Memory B cell (primary cell): ENCODE results near the gene PCSK2.

ENCODE experiments used
- ATAC-seq: fragments of 150-1000 bp; cut with Tn5 transposase; 2 replicates; pipeline ENCODE4 v1.10.0; 2021; ENCODE audit warnings: low read depth, mild to moderate bottlenecking, moderate library complexity
- DNase-seq, 2 donors: peaks; one replicate each; pipeline ENCODE4 v3.0.0; 2022; ENCODE audit warnings: low spot score in 2 of 2
- H3K27ac Mint-ChIP-seq: one replicate; pipeline ENCODE4 v1.8.0; 2022; ENCODE audit warnings: mild to moderate bottlenecking, moderate library complexity, mixed read lengths
- H3K27me3 Mint-ChIP-seq: one replicate; pipeline ENCODE4 v1.8.0; 2022; ENCODE audit warnings: mixed read lengths
- H3K36me3 Mint-ChIP-seq: one replicate; pipeline ENCODE4 v1.8.0; 2022; ENCODE audit warnings: mild to moderate bottlenecking, mixed read lengths
- H3K4me1 Mint-ChIP-seq: one replicate; pipeline ENCODE4 v1.8.0; 2022; ENCODE audit warnings: mixed read lengths
- H3K4me3 Mint-ChIP-seq: one replicate; pipeline ENCODE4 v1.8.0; 2022; ENCODE audit warnings: mild to moderate bottlenecking, moderate library complexity, mixed read lengths
- H3K9me3 Mint-ChIP-seq: one replicate; pipeline ENCODE4 v1.8.0; 2022; ENCODE audit warnings: mixed read lengths

Gene PCSK2

DNA sequence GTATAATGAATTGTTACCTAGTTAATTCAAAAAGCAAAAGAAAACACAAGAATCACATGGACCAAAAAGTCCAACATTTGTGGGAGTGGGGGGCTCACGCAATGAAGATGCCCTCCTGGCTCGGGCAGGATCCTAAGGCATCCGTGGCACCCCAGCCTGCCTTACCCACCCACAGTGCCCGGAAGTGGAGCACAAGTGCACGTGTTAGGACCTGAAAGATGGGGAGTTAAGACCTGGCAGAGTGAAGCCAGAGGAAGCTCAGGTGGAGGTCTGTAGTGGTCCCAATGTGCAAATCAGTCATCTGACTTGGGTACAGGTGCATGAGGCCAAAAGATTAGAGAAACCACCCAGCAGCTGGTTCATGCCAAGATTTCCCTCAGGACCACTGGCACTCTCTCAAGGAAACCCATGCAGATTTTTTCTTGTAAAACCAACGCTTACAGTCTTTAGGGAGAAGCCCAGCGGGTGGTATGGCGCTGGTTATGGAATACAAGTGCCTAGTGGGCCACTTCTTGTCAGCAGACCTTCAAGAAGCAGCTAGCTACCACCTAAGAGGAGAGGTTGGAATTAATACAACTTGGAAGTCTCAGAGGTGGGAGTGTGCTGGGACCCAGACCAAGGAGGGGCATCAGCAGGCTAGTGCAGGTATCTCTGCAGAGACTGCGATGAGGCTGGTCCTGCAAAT is 262.2 kb downstream of the PCSK2 start:
- no peaks in the 10 kb centered on the region for H3K4me1 Mint-ChIP-seq
- ATAC-seq (no peak), DNase-seq (no peak)
- H3K27ac Mint-ChIP-seq = no peak overlapping the region
- H3K27me3 Mint-ChIP-seq = peaks cover 1% of the 10 kb centered on the region
- H3K36me3 Mint-ChIP-seq = no peaks in the 10 kb centered on the region
- peaks cover 1% of the 10 kb centered on the region for H3K9me3 Mint-ChIP-seq
- no peak overlapping the region for H3K4me3 Mint-ChIP-seq

GRCh38 chr20:17490501-17490900 is 263.7 kb downstream of the PCSK2 start:
- Mint-ChIP-seq H3K27me3 (peaks cover 1% of the 10 kb centered on the region), H3K4me1 (no peaks in the 10 kb centered on the region), H3K27ac (no peak overlapping the region), H3K4me3 (no peak overlapping the region), H3K9me3 (peaks cover 1% of the 10 kb centered on the region), H3K36me3 (no peaks in the 10 kb centered on the region)
- no peak for ATAC-seq
- DNase-seq = no peak

- Mint-ChIP-seq H3K9me3 (peaks cover 1% of the 10 kb centered on the region), H3K27me3 (peaks cover 4% of the 10 kb centered on the region), H3K36me3 (no peaks in the 10 kb centered on the region), H3K27ac (no peak overlapping the region), H3K4me3 (no peak overlapping the region), H3K4me1 (no peaks in the 10 kb centered on the region)
- DNase-seq (no peak), ATAC-seq (no peak)
Measured at GRCh38 chr20:17491041-17491440, 264.2 kb downstream of the PCSK2 start.

GRCh38 chr20:17491488-17491887 is 264.6 kb downstream of the PCSK2 start:
- no peaks in the 10 kb centered on the region for H3K4me1 Mint-ChIP-seq
- H3K9me3 Mint-ChIP-seq = peaks cover 1% of the 10 kb centered on the region
- no peak overlapping the region for H3K27ac Mint-ChIP-seq
- H3K36me3 Mint-ChIP-seq = no peaks in the 10 kb centered on the region
- H3K4me3 Mint-ChIP-seq = no peak overlapping the region
- H3K27me3 Mint-ChIP-seq = peaks cover 4% of the 10 kb centered on the region
- DNase-seq = no peak
- ATAC-seq = no peak

DNA sequence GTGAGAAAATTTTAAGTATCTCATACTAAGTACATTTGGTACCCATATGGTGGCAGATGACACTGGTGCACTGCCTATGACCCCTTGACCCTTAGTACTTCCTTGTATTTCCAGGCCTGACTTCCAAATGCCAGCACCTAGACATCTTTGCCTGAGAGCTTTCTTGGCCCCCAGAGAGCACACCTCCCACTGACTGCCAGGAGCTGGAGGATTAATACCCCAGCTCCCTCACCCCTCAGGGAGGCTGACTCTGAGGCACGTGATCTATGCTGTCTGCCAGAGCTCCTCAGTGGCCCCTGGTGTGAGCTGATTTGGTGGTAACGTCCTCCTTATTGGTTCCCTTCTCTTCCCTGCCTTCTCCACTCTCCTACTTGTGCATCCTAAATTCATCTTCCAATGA is 266.3 kb downstream of the PCSK2 start:
- no peak for DNase-seq
- Mint-ChIP-seq H3K27me3 (peaks cover 4% of the 10 kb centered on the region), H3K4me1 (no peaks in the 10 kb centered on the region), H3K9me3 (peaks cover 1% of the 10 kb centered on the region), H3K27ac (no peak overlapping the region), H3K4me3 (no peak overlapping the region), H3K36me3 (no peaks in the 10 kb centered on the region)
- ATAC-seq = no peak

DNA sequence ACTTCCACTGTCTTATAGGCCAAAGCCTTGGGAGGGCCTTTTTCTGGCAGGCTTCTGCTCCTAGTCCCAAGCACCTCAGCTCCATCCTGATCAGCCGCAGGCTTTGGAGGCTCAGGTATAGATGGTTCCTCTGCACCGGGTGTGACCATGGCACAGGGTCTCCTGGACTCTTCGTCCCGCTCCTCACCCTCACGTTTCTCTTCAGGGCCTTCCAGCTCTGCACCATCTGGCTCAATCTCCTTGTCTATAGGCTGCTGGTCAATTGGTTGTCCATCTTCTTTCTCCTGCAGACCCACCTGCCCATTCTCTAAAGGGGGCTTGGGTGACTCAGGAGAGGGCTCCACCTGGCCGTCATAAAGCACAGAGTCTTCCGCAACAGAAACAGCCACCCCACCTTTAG is 267.4 kb downstream of the PCSK2 start:
- Mint-ChIP-seq H3K4me1 (no peaks in the 10 kb centered on the region), H3K9me3 (peaks cover 1% of the 10 kb centered on the region), H3K27ac (no peak overlapping the region), H3K36me3 (no peaks in the 10 kb centered on the region), H3K27me3 (peaks cover 9% of the 10 kb centered on the region), H3K4me3 (no peak overlapping the region)
- DNase-seq = no peak
- ATAC-seq = no peak

DNA sequence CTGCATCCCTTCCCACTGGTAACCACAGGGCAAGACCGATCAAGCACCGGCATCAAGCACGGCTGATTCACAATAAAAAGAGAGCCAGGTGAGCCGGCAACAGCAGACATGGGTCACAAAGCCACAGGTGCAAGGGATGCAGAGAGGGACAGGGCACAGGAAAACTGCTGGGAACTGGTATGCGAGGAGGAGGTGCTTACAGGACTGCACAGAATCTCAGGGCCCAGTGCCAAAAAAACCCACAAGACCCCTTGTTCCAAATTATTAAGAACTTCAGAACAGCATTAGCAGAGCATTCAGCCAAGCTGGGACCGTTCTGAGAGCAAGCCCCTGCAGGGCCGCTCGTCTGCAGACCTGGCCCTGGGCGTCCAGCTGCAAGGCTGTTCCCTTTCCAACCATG is 269.0 kb downstream of the PCSK2 start:
- H3K4me1 Mint-ChIP-seq = no peaks in the 10 kb centered on the region
- H3K27me3 Mint-ChIP-seq = peaks cover 10% of the 10 kb centered on the region
- no peaks in the 10 kb centered on the region for H3K36me3 Mint-ChIP-seq
- ATAC-seq = no peak
- peaks cover 1% of the 10 kb centered on the region for H3K9me3 Mint-ChIP-seq
- no peak overlapping the region for H3K27ac Mint-ChIP-seq
- H3K4me3 Mint-ChIP-seq = no peak overlapping the region
- no peak for DNase-seq

DNA sequence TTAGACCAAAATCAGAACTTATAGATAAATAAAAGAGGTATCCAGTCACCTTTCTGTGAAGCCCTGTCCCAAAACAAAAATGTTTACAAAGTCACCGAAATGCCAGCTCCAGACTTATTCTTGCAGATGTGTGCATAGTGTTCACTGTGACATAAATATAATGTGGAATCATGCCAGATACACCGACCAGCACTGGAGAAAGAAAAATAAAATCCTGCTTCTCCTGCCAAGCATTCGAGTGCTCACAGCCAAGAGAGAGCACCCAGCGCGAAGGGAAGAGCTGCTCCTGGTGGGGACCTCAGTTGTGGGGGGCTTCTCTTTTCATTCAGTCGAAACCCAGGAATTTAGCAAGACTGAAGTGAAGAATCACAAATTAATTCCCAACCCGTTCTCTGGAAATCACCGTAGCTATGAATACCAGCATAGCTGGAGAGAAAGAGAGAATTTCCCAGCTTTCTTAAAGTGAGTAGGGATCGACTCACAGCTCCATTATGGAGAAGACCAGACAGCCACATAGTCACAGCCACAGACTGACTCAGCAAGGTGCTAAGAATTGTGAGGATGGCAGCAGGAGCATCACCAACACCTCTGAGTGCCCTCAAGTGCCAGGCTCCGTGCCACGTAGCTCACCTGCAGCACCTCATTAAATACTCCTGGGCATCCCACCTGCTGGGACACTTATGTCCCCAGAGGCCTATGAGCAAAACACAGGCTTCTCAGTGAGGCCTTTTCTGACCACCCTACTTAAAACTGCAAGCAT is 271.2 kb downstream of the PCSK2 start:
- H3K4me1 Mint-ChIP-seq = no peaks in the 10 kb centered on the region
- no peaks in the 10 kb centered on the region for H3K36me3 Mint-ChIP-seq
- DNase-seq (no peak), ATAC-seq (no peak)
- H3K9me3 Mint-ChIP-seq = peaks cover 1% of the 10 kb centered on the region
- H3K27ac Mint-ChIP-seq = no peak overlapping the region
- H3K4me3 Mint-ChIP-seq = no peak overlapping the region
- peaks cover 14% of the 10 kb centered on the region for H3K27me3 Mint-ChIP-seq

DNA sequence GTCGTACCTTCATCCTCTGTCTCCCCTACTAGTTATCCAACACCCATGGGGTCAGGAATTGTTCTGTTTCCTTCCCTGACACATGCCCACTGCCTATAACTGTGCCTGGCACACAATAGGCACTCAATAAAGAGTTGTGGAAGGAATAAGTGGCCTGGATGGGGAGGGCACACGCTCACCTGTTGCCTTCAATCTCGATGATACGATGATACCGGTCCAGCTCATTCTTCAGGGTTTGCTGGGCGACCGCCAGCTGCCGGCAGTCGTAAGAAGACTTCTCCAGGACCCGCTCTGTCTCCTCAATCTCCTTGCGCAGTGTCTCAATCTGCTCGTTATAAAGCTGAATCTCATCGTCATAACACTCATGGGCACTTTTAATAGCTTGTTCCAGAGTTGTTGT is 271.8 kb downstream of the PCSK2 start:
- no peak overlapping the region for H3K27ac Mint-ChIP-seq
- no peaks in the 10 kb centered on the region for H3K4me1 Mint-ChIP-seq
- H3K4me3 Mint-ChIP-seq = no peak overlapping the region
- no peaks in the 10 kb centered on the region for H3K36me3 Mint-ChIP-seq
- DNase-seq (no peak), ATAC-seq (no peak)
- no peaks in the 10 kb centered on the region for H3K9me3 Mint-ChIP-seq
- peaks cover 12% of the 10 kb centered on the region for H3K27me3 Mint-ChIP-seq

DNA sequence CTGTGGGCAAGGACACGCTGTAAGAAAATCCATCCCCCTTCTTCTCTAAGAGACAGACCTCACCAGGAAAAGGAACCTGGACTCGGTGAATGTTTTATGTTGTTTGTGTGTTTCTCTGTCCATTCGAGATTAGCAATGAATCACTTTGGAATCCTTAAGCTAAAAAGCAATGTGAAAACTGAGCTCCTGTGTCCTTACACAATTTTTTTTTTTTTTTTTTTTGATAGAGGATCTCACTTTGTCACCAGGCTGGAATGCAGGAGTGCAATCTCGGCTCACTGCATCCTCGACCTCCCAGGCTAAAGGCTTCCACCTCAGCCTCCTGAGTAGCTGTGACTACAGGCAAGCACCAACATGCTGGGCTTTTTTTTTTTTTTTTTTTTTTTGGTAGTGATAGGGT is 272.2 kb downstream of the PCSK2 start:
- Mint-ChIP-seq H3K4me1 (no peaks in the 10 kb centered on the region), H3K27ac (no peak overlapping the region), H3K9me3 (no peaks in the 10 kb centered on the region), H3K36me3 (no peaks in the 10 kb centered on the region), H3K27me3 (peaks cover 12% of the 10 kb centered on the region), H3K4me3 (no peak overlapping the region)
- ATAC-seq (no peak), DNase-seq (no peak)

DNA sequence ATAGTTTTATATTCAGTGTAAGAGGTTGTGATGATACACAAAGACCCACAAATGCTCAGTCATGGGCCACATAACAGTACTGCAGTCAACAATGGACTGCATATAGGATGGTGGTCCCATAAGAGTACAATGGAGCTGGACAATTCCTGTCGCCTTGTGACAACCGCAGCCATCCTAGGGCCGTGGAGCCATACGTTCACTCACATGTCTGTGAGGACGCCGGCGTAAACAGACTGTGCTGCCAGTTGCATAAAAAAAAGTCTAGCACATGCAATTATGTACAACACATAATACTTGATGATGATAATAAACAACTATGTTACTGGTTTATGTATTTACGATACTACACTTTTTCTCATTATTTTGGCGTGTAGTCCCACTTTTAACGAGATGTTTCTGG is 273.4 kb downstream of the PCSK2 start:
- H3K27ac Mint-ChIP-seq = no peak overlapping the region
- DNase-seq = no peak
- H3K4me3 Mint-ChIP-seq = no peak overlapping the region
- H3K4me1 Mint-ChIP-seq = peaks cover 5% of the 10 kb centered on the region
- H3K36me3 Mint-ChIP-seq = no peaks in the 10 kb centered on the region
- peaks cover 12% of the 10 kb centered on the region for H3K27me3 Mint-ChIP-seq
- ATAC-seq = no peak
- H3K9me3 Mint-ChIP-seq = no peaks in the 10 kb centered on the region

DNA sequence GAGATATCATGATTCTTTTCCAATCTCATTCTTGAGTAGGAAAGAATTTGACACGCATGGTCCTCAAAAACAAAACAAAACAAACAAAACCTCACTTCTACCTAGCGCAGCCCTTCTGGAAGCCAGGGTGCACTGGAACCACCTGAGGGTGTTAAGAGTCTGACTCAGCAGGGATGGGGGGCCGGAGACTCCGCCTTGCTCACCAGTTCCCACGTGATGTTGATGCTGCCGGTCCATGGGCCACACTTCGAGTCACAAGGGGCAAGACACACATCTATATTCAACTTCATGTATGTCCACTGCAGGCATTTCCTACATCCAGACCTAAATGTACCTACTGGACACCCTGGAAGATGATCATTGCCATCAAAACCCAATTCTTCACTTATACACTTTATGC is 274.0 kb downstream of the PCSK2 start:
- Mint-ChIP-seq H3K27me3 (peaks cover 10% of the 10 kb centered on the region), H3K9me3 (no peaks in the 10 kb centered on the region), H3K4me1 (peaks cover 8% of the 10 kb centered on the region), H3K27ac (no peak overlapping the region), H3K36me3 (no peaks in the 10 kb centered on the region), H3K4me3 (no peak overlapping the region)
- DNase-seq (no peak), ATAC-seq (no peak)

DNA sequence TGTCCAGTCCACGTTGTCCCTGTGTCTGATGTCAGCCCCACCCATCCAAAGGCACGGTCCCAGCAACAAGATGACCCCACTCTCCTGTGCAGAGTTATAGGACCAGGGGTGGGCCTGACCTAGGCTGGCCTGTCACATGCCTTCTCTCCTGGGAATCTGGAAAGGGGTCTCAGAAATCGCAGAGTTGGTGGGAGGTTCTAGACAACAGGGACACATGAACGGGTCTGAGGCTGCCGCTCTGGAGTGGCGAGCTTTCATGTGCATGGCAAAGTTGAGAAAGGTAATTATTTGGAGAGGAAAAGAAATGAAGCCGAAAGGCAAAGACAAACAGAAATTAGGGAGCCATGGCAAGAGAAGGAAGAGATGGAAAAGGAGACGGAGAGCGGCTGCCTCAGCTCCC is 274.9 kb downstream of the PCSK2 start:
- Mint-ChIP-seq H3K27me3 (peaks cover 10% of the 10 kb centered on the region), H3K4me3 (no peak overlapping the region), H3K36me3 (no peaks in the 10 kb centered on the region), H3K4me1 (peaks cover 8% of the 10 kb centered on the region), H3K9me3 (no peaks in the 10 kb centered on the region), H3K27ac (no peak overlapping the region)
- DNase-seq (no peak), ATAC-seq (no peak)

DNA sequence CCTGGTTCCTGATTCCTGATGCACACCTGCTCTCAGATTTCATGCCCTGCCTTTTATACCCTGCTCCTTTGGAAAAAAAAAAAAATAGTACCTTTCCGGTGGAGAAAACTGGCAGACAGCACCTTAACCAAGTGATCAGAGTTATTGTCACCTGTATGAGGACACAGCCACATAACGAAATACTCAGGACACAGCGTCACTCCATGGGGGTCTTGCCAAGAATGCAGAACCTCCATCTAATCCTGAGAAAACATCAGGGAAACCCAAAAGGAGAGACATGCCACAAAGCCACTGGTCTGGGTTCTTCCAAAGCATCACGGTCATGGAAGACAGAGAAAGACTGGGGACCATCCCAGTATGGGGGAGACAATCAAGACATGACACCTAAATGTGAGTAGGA is 275.3 kb downstream of the PCSK2 start:
- Mint-ChIP-seq H3K27ac (no peak overlapping the region), H3K4me1 (peaks cover 8% of the 10 kb centered on the region), H3K27me3 (peaks cover 10% of the 10 kb centered on the region), H3K4me3 (no peak overlapping the region), H3K36me3 (no peaks in the 10 kb centered on the region), H3K9me3 (no peaks in the 10 kb centered on the region)
- DNase-seq (no peak), ATAC-seq (no peak)
